DOHH2 (cell line): Measurements from ENCODE around the gene CPS1.

Experiments
- CTCF ChIP-seq: fragments of 200-600 bp; sonication (generic); IDR thresholded peaks from one replicate; pipeline ENCODE4 v1.5.1; 2014; ENCODE audit warnings: antibody characterized with exemption, mild to moderate bottlenecking, low read depth, low read length; ENCODE audit not compliant: poor library complexity, severe bottlenecking
- EZH2phosphoT487 ChIP-seq: fragments of 200-600 bp; sonication (generic); IDR thresholded peaks from 2 replicates; pipeline ENCODE4 v1.6.1; 2017; ENCODE audit warnings: borderline replicate concordance, mild to moderate bottlenecking, antibody characterized with exemption, low read length, moderate library complexity, mixed read lengths

GRCh38 chr2:210517264-210517663, 39.1 kb upstream of the CPS1 start:
- no peak for TF ChIP-seq CTCF
- no peak for TF ChIP-seq EZH2phosphoT487
